ENCODE measurements around the gene ACTL9.
A peak's percentile ranks its signal among the peaks of the same experiment; 100 is the strongest.
"Not testable (repeated sequence)": the region's sequence is repeated elsewhere in the genome, so short reads cannot be mapped to it uniquely, and the experiment has no call there.

Gene ACTL9, protein sequence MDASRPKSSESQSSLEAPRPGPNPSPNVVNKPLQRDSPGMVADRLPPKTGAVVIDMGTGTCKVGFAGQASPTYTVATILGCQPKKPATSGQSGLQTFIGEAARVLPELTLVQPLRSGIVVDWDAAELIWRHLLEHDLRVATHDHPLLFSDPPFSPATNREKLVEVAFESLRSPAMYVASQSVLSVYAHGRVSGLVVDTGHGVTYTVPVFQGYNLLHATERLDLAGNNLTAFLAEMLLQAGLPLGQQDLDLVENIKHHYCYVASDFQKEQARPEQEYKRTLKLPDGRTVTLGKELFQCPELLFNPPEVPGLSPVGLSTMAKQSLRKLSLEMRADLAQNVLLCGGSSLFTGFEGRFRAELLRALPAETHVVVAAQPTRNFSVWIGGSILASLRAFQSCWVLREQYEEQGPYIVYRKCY

DNA sequence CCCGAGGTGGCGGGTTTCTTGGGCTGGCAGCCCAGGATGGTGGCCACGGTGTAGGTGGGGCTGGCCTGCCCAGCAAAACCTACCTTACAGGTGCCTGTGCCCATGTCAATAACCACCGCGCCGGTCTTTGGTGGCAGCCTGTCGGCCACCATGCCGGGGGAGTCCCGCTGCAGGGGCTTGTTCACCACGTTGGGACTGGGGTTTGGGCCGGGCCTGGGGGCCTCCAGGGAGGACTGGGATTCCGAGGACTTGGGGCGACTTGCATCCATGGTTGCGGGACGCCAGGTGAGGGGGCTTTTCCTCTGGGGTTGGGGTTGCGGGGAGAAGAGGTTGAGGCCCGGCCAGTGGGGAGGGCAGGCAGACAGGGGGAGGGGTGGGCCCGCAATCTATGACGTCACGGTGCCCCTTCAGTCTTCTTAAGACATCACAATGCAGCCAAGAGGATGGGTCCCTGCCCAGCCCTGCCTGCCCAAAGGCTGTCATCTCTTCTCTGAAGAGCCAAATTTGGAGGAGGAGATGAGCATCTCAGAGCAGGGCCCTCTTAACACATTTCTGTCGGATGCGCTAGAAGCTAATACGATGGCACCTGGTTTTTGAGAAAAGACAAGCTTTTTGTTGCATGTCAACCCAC is at the start of gene ACTL9:
Gene ACTL9, minus strand, starts transcription at position 363 of the 631 bp plus-strand sequence. Its CDS starts 94 bp downstream, at position 269.
- no peak for DNase-seq

- not testable (repeated sequence) for DNase-seq
Observed at GRCh38 chr19:8739291-8740065, 40.9 kb upstream of the ACTL9 start.

GRCh38 chr19:8738377-8738776 is 39.8 kb upstream of the ACTL9 start:
- DNase-seq = no peak

DNA sequence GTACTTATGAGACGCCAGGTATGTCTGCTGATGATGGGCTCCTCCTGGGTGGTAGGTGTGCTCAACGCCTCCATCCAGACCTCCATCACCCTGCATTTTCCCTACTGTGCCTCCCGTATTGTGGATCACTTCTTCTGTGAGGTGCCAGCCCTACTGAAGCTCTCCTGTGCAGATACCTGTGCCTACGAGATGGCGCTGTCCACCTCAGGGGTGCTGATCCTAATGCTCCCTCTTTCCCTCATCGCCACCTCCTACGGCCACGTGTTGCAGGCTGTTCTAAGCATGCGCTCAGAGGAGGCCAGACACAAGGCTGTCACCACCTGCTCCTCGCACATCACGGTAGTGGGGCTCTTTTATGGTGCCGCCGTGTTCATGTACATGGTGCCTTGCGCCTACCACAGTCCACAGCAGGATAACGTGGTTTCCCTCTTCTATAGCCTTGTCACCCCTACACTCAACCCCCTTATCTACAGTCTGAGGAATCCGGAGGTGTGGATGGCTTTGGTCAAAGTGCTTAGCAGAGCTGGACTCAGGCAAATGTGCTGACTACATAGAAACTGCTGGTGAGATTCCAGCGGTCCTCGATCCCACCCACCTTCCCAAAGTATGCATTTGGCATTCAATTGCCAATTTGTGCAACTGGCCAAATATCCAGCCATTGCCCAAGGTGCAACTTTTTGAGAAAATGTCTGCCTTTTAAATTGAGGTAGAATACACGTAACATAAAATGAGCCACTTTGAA is 33.0 kb upstream of the ACTL9 start:
- no peak for DNase-seq

GRCh38 chr19:8724276-8724675 is 25.7 kb upstream of the ACTL9 start:
- no peak for DNase-seq

DNA sequence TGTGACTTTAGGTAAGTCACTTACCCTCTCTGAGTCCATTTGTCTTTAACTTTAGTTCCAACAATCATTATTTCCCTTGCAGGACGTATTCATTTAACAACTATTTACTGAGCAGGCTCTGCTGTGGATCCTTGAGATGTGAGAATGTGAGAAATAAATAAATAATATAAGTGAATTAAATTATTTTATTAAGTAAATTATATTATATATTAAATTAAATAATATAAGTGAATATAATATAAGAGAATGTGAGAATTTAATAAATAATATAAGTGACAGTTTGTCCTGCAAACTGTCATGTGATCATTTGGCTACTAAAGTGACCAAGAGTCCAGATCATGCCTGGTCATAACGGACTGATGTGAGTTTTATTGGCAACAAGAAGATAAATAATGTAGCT is 23.4 kb upstream of the ACTL9 start:
- DNase-seq = no peak

DNA sequence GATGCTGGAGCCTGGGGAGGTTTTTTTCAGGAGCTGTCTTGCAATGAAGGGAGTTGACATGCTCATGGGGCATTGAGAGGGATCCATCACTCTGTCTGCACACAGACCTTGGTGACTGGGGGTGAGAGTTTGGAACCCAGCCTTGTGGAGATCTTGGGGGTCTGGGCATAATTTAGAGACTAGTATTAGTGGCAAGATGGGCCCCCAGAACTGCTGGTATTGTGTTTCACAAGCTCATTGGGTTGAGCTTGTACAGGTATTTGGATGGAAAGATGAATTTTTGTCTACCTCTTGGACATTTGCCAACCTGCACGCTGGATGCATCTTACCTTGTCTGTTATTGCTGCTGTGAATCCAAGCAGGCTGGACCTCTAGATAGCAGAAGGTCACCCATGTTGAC is 22.7 kb upstream of the ACTL9 start, which contains the start of gene OR2Z1:
Gene OR2Z1, plus strand, starts transcription at position 301 of the 400 bp plus-strand sequence. CDS start 9,395 bp downstream, outside the sequence.
- DNase-seq = no peak

GRCh38 chr19:8710337-8710736 is 11.7 kb upstream of the ACTL9 start:
- DNase-seq = not testable (repeated sequence)

DNA sequence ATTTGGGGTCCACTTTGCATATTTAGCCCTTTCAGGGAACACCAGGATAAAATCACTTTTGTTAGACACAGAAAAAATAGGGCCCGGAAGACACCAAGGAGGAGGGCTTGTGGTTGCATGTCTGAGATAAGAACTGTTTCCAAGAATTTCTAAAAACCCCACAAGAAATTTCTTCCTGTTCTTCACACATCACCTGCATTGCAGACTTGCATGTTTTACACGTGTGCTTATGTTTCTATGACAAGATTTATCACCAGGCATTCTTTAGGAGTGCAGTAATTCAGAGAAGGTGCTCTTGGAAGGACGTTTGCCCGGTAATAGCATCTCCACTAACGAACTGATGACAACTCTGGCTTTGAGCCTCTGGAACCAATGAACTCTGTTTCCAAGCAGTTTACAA is 7.1 kb upstream of the ACTL9 start:
- peak in 1 of 2 donors; percentile 47 for DNase-seq

- peak in 1 of 2 donors; percentile 8 for DNase-seq
Observed at GRCh38 chr19:8705304-8705703, 6.7 kb upstream of the ACTL9 start.

GRCh38 chr19:8703223-8703622 is 4.6 kb upstream of the ACTL9 start:
- no peak for DNase-seq

GRCh38 chr19:8702350-8702749 is 3.8 kb upstream of the ACTL9 start:
- DNase-seq = peak in 1 of 2 donors; percentile 44

DNA sequence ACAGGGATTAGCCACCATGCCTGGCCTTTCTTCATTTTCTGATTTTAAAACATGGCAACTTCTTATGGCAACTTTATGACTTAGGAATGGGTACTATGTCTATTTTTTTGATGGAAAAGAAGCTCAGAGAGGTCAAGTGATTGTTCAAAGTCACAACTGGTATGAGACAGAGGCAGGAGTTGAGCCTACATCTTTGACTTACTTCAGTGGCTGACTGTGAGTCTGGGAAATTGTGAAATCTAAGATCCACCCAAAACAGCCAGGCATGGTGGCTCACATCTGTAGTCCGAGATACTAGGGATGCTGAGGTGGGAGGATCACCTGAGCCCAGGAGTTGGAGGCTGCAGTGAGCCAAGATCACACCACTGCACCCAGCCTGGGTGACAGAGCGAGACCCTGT is 2.4 kb upstream of the ACTL9 start:
- DNase-seq = no peak

GRCh38 chr19:8699908-8700307 is 1.3 kb upstream of the ACTL9 start:
- DNase-seq = no peak

DNA sequence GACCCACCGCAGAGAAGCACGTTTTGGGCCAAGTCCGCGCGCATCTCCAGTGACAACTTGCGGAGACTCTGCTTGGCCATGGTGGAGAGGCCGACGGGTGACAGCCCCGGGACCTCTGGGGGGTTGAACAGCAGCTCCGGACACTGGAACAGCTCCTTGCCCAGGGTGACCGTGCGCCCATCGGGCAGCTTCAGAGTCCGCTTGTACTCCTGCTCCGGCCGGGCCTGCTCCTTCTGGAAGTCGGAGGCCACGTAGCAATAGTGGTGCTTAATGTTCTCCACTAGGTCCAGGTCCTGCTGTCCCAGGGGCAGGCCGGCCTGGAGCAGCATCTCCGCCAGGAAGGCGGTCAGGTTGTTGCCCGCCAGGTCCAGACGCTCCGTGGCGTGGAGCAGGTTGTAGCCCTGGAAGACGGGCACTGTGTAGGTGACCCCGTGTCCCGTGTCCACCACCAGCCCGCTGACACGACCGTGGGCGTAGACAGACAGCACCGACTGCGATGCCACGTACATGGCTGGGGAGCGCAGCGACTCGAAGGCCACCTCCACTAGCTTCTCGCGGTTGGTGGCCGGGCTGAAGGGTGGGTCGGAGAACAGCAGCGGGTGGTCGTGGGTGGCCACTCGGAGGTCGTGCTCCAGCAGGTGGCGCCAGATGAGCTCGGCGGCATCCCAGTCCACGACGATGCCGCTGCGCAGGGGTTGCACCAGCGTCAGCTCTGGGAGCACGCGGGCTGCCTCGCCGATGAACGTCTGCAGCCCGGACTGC is 743 bp downstream of the ACTL9 start:
- no peak for DNase-seq

- DNase-seq = no peak
Observed at GRCh38 chr19:8696993-8697392, 1.6 kb downstream of the ACTL9 start.

DNA sequence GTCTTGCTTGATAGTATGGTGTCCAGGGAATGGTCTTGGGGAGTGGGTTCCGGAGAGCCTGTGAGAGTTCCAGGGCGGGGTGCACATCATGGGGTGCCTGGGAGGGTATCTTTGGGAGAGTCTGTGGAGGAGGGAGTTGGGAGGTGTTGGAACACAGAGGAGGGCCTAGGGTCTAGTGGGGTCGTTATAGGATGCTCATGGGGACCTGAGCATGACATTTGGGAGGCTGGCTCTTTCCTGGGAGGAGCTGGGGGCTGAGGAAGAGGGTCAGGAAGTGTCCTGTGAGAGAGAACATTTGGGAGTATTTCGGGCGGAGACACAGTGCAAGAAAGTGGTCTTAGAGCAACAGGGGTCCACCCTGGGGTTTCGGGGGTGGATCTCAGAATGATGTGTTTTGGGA is 2.7 kb downstream of the ACTL9 start:
- no peak for DNase-seq

- no peak for DNase-seq
Observed at GRCh38 chr19:8695501-8695900, 3.1 kb downstream of the ACTL9 start.

- DNase-seq = no peak
Observed at GRCh38 chr19:8690753-8691539, 7.6 kb downstream of the ACTL9 start.

DNA sequence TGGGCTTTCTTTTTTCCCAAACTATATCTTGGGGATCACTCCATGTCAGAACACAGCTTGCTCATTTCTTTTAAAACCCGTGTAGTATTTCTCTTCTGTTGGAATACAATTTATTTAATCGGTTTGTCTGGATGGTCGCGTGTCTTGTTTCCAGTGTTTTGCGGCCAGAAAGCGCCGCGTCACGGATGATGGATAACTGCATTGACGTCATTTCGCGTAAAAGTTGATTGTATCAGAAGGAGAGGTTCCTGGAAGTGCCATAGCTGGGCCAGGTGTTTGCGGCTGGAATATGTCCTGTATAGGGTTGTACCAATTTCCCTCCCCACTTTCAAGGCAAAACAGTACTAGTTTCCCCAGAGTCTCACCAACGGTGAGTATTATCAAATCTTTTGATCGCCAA is 9.7 kb downstream of the ACTL9 start:
- no peak for DNase-seq

DNA sequence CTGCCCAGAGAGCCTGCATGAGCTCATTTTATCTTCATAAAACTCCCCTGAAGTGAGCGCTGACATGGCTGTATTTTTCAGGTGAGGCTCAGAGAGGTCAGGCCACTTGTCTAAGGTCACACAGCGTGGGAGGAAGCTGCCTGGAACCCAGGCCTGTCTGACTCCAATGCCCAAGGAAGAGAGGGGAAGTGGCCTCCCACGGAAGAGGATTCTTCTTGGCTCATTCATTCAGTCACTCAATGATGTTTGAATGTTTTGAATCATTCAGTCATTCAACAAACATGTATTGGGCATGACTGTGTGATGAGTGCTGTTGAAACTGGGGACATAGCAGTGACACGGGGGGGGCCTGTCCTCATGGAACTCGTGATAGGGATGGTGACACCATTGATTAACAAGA is 12.0 kb downstream of the ACTL9 start:
- DNase-seq = no peak

All from CD4-positive, alpha-beta T cell treated with Interferon alpha-2 for 1 hour (primary cell).